Tibial artery (tissue), 4 donors: ENCODE data around the gene REC114.

Experiments
- DNase-seq, 2 donors: peaks; one replicate each; pipeline ENCODE4 v3.0.0-alpha.2; 2019
- H3K27ac ChIP-seq, 2 donors: fragments of 200-600 bp; sonication (generic) in 1 of 2; 1 replicate in 1 of 2; 2 replicates in 1 of 2; pipeline ENCODE4 v1.5.1; 2018 to 2019; ENCODE audit warnings: mild to moderate bottlenecking in 1 of 2
- H3K27me3 ChIP-seq, 2 donors: fragments of 200-600 bp; sonication (generic) in 1 of 2; one replicate each; pipeline versions ENCODE4 v1.5.1 to v1.6.0; 2016 to 2019
- H3K36me3 ChIP-seq, 3 donors: fragments of 200-600 bp; sonication (generic) in 2 of 3; one replicate each; pipeline ENCODE4 v1.5.1; 2016 to 2019; ENCODE audit warnings: mild to moderate bottlenecking in 2 of 3
- H3K4me1 ChIP-seq, 4 donors: fragments of 200-600 bp; sonication (generic) in 2 of 4; 1 replicate in 3 of 4; 2 replicates in 1 of 4; pipeline ENCODE4 v1.5.1; 2016 to 2019
- H3K4me3 ChIP-seq, 2 donors: fragments of 200-600 bp; sonication (generic) in 1 of 2; 1 replicate in 1 of 2; 2 replicates in 1 of 2; pipeline ENCODE4 v1.5.1; 2018 to 2019; ENCODE audit warnings: mild to moderate bottlenecking in 2 of 2
- H3K9me3 ChIP-seq, 3 donors: fragments of 200-600 bp; sonication (generic) in 1 of 3; one replicate each; pipeline ENCODE4 v1.5.1; 2016 to 2019
- intact Hi-C: fragments of 100-400 bp; cut with DNase I; formaldehyde crosslinking; loops from one replicate; pipeline ENCODE4 v1.15.0; 2023; ENCODE audit warnings: low total_unique reads
- TF ChIP-seq, protein P1 (sequence below), 2 experiments: fragments of 200-600 bp in 1 of 2; fragments of 450-650 bp in 1 of 2; IDR thresholded peaks; one replicate each; pipeline ENCODE4 v1.5.1; 2017 to 2019; ENCODE audit warnings: antibody characterized with exemption in 2 of 2, mild to moderate bottlenecking in 1 of 2, moderate library complexity in 1 of 2

The REC114 gene

DNA sequence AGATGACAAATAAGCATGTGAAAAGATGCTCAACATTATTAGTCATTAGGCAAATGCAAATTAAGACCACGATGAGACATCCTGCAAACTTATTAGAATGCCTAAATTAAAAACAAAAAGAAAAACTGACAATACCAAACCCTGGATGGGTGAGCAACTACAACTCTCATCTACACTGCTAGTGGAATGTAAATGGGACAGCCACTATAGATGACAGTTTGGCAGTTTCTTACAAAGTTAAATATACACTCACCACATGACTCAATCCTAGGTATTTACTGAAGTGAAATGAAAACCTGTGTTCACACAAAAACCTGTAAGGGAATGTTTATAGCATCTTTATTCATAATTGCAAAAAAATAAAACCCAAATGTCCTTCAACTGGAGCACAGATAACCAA is 115.6 kb downstream of the REC114 start:
- Histone ChIP-seq H3K4me3 (no peak overlapping the region), H3K36me3 (peaks cover 44 to 80% (median 61%) of the 10 kb centered on the region in 3 donors), H3K27me3 (no peaks in the 10 kb centered on the region), H3K27ac (no peak overlapping the region), H3K4me1 (no peaks in the 10 kb centered on the region), H3K9me3 (no peaks in the 10 kb centered on the region)
- intact Hi-C loops = loop anchor here (5.0 kb wide), 1 partner anchor 84 kb away; no protein-coding TSS in a partner anchor
- no peak for DNase-seq
- TF ChIP-seq, protein P1, sequence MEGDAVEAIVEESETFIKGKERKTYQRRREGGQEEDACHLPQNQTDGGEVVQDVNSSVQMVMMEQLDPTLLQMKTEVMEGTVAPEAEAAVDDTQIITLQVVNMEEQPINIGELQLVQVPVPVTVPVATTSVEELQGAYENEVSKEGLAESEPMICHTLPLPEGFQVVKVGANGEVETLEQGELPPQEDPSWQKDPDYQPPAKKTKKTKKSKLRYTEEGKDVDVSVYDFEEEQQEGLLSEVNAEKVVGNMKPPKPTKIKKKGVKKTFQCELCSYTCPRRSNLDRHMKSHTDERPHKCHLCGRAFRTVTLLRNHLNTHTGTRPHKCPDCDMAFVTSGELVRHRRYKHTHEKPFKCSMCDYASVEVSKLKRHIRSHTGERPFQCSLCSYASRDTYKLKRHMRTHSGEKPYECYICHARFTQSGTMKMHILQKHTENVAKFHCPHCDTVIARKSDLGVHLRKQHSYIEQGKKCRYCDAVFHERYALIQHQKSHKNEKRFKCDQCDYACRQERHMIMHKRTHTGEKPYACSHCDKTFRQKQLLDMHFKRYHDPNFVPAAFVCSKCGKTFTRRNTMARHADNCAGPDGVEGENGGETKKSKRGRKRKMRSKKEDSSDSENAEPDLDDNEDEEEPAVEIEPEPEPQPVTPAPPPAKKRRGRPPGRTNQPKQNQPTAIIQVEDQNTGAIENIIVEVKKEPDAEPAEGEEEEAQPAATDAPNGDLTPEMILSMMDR (IDR thresholded peaks at IDR 0.05) = no peak

DNA sequence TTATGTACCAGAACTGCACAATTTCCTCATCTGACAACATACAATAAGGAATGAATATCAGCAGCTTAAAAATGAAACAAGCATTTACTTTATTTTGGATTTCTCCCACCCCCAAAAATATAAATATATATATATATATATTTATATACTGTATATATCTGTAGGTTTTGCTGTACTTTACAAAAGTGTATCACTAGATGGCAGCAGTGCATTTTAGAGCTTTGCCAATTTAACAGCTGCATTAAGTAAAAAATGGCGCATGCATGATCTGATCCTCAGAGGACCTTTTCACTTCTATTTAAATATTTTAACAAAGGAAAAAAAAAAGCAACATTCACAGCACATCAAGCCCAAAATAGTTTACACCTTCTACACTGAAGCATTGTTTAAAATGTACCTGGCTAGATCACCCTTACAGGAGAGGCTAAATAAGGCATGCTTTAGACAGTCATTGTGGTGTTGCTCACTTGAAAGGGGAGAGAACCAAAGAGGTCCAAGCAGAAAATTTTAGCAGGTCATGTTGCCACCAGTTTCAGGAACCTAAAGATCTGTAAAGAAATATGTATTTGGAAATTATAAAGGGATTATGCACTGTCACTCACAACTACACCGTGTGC is 117.6 kb downstream of the REC114 start:
- no peak overlapping the region for H3K27ac ChIP-seq
- intact Hi-C loops = loop anchor here (5.0 kb wide), 1 partner anchor 142 kb away; no protein-coding TSS in a partner anchor
- DNase-seq = no peak

DNA sequence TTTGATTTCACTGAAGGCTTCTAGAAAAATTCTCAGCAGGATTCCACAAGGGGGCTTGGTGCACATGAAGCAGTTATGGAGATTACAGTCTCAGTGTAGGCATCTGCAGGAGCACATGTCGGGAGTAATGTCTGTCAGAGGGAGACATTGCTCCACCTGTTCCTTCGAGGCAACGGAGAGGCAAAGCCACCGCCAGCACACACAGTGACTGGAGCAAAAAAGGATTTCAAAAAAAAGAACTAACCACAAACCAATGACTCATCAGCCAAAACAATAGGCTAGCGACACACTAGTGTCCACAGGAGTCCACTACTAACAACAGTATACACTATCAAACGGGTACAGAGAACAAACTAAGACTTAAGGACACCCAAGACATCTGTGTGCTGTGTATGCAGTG is 121.3 kb downstream of the REC114 start:
- H3K36me3 ChIP-seq = peaks cover 47 to 87% (median 57%) of the 10 kb centered on the region in 3 donors

More for the DNA sequence above, 117.6 kb downstream of the REC114 start:
- Histone ChIP-seq H3K4me1 (peaks cover 0 to 12% (median 4%) of the 10 kb centered on the region in 4 donors), H3K9me3 (no peaks in the 10 kb centered on the region), H3K4me3 (no peak overlapping the region), H3K36me3 (peaks cover 47 to 91% (median 62%) of the 10 kb centered on the region in 3 donors), H3K27me3 (no peaks in the 10 kb centered on the region)
- TF ChIP-seq, protein P1 (IDR thresholded peaks at IDR 0.05) = peak in 1 of 2 experiments; percentile 46

DNA sequence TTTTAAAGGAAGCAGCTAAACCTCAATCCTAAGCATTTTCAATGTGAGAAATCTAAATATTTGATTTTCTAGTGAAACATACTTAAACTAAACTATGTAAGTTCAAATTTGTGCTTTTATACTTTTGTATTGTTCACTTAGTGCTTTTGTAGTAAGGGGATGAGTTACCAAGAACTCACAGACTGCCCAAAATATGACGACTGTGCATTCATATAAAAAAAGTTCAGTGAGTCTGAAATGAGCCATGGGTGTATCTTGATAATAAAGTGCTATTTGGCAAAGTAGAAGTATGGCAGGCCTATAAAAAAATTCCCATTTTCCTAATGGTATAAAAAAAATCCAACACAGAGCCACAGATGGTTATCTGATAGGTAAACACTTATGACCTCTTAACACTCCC is 124.1 kb downstream of the REC114 start:
- DNase-seq = no peak
- TF ChIP-seq, protein P1 (IDR thresholded peaks at IDR 0.05) = no peak
- Histone ChIP-seq H3K36me3 (peaks cover 53 to 95% (median 70%) of the 10 kb centered on the region in 3 donors), H3K9me3 (no peaks in the 10 kb centered on the region), H3K4me1 (peaks cover 0 to 12% (median 4%) of the 10 kb centered on the region in 4 donors), H3K27ac (no peak overlapping the region), H3K27me3 (no peaks in the 10 kb centered on the region), H3K4me3 (no peak overlapping the region)
- intact Hi-C loops = no loop called here

More for the DNA sequence above, 121.3 kb downstream of the REC114 start:
- H3K4me3 ChIP-seq = no peak overlapping the region
- no peak overlapping the region for H3K27ac ChIP-seq
- H3K27me3 ChIP-seq = no peaks in the 10 kb centered on the region
- H3K4me1 ChIP-seq = peaks cover 0 to 12% (median 4%) of the 10 kb centered on the region in 4 donors
- no peak for DNase-seq
- TF ChIP-seq, protein P1 (IDR thresholded peaks at IDR 0.05) = no peak
- intact Hi-C loops = loop anchor here (5.0 kb wide), 1 partner anchor 138 kb away; no protein-coding TSS in a partner anchor
- H3K9me3 ChIP-seq = no peaks in the 10 kb centered on the region

DNA sequence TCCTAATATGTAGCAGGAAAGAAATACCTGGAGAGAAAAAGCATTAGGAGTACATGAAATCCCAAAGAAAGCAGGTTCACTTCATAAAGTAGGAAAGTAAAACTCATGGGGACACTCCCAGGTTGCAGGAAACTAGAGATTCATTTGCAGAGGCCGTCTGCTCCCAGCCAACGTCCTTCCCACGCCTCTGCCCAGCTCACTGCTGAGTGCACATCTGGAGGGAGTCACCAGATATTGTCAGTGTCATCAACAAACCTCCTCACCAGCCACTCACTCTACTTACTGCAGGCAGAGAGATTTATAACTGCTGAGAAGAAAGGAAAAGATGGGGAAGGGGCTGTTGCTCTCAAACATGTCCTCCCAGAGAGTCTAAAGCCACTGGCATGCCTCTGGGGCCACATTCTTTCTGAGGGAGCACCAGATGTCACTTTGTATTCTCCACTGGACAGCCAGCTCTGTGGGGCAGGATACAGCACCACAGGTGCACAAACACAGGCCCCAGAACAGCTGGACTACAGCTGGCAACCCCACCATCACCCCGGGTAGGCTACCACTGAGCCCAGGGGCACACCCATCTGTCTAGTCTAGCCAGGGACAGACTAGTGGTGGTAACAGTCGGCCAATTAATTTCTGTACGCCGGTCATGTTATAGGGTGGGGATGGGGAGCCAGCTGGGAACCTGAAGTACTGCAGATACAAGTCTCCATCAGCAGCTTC is 125.8 kb downstream of the REC114 start:
- H3K27ac ChIP-seq = no peak overlapping the region
- TF ChIP-seq, protein P1 (IDR thresholded peaks at IDR 0.05) = no peak
- no peaks in the 10 kb centered on the region for H3K27me3 ChIP-seq
- no peaks in the 10 kb centered on the region for H3K9me3 ChIP-seq
- peaks cover 0 to 12% (median 4%) of the 10 kb centered on the region in 4 donors for H3K4me1 ChIP-seq
- H3K36me3 ChIP-seq = peaks cover 54 to 95% (median 71%) of the 10 kb centered on the region in 3 donors
- DNase-seq = no peak
- intact Hi-C loops = no loop called here
- H3K4me3 ChIP-seq = no peak overlapping the region
